COLO829 (cell line): ENCODE results near the gene HLCS.

ENCODE experiments used
- DNase-seq: peaks from one replicate; pipeline ENCODE4 v3.0.0; 2012; ENCODE audit warnings: low spot score

Gene HLCS

GRCh38 chr21:36743446-36743845 is 223.0 kb downstream of the HLCS start:
- DNase-seq: no peak

GRCh38 chr21:36743008-36743407 is 223.5 kb downstream of the HLCS start:
- DNase-seq: no peak

- DNase-seq: no peak
Observed at GRCh38 chr21:36741506-36741905, 225.0 kb downstream of the HLCS start.

GRCh38 chr21:36738489-36739126 is 227.9 kb downstream of the HLCS start:
- no peak for DNase-seq

GRCh38 chr21:36735724-36736320 is 230.6 kb downstream of the HLCS start:
- DNase-seq: no peak

GRCh38 chr21:36735201-36735515 is 231.3 kb downstream of the HLCS start:
- no peak for DNase-seq

- DNase-seq: no peak
Observed at GRCh38 chr21:36734367-36735200, 231.9 kb downstream of the HLCS start.

- no peak for DNase-seq
Observed at GRCh38 chr21:36733857-36734256, 232.6 kb downstream of the HLCS start.

GRCh38 chr21:36732761-36733160 is 233.7 kb downstream of the HLCS start:
- no peak for DNase-seq

GRCh38 chr21:36732217-36732616 is 234.3 kb downstream of the HLCS start:
- no peak for DNase-seq

- no peak for DNase-seq
Observed at GRCh38 chr21:36730291-36731281, 235.9 kb downstream of the HLCS start.

GRCh38 chr21:36729310-36729970 is 237.0 kb downstream of the HLCS start:
- DNase-seq: no peak

- DNase-seq: no peak
Observed at GRCh38 chr21:36728371-36729111, 237.9 kb downstream of the HLCS start.

- DNase-seq: no peak
Observed at GRCh38 chr21:36727866-36728265, 238.6 kb downstream of the HLCS start.

GRCh38 chr21:36725793-36726386 is 240.6 kb downstream of the HLCS start:
- no peak for DNase-seq

- DNase-seq: no peak
Observed at GRCh38 chr21:36724660-36725059, 241.8 kb downstream of the HLCS start.

- DNase-seq: no peak
Observed at GRCh38 chr21:36723371-36723881, 243.0 kb downstream of the HLCS start.

- no peak for DNase-seq
Observed at GRCh38 chr21:36722370-36723368, 243.8 kb downstream of the HLCS start.

GRCh38 chr21:36721817-36722216 is 244.7 kb downstream of the HLCS start:
- no peak for DNase-seq
